Thymus (tissue), 11 donors: Measurements from ENCODE around the gene CAP2. TPM values are rescaled to one million over a fixed set of nuclear protein-coding genes. Genes with fewer than 3 reads are reported as not detected.

ENCODE experiments used
- DNase-seq, 9 donors: peaks; one replicate each; pipeline ENCODE4 v3.0.0-alpha.2; 2013; ENCODE audit warnings: low spot score in 9 of 9, low read depth in 6 of 9, missing footprints in 1 of 9
- H3K27ac ChIP-seq, 2 donors: one replicate each; pipeline ENCODE4 v1.5.1; 2013; ENCODE audit warnings: control low read depth in 1 of 2, low read depth in 1 of 2, low read length in 1 of 2, mild to moderate bottlenecking in 1 of 2, moderate library complexity in 1 of 2
- H3K27me3 ChIP-seq, 2 donors: one replicate each; pipeline ENCODE4 v1.5.1; 2013; ENCODE audit warnings: low read length in 1 of 2; ENCODE audit not compliant: control insufficient read depth in 2 of 2, insufficient read depth in 1 of 2
- H3K36me3 ChIP-seq, 2 donors: one replicate each; pipeline ENCODE4 v1.5.1; 2013; ENCODE audit warnings: low read length in 1 of 2, mild to moderate bottlenecking in 1 of 2, moderate library complexity in 1 of 2; ENCODE audit not compliant: control insufficient read depth in 2 of 2, insufficient read depth in 2 of 2
- H3K4me1 ChIP-seq, 2 donors: one replicate each; pipeline ENCODE4 v1.5.1; 2013; ENCODE audit warnings: low read length in 2 of 2; ENCODE audit not compliant: control insufficient read depth in 2 of 2, insufficient read depth in 2 of 2
- H3K4me3 ChIP-seq, 2 donors: one replicate each; pipeline ENCODE4 v1.5.1; 2013; ENCODE audit warnings: low read length in 2 of 2, control low read depth in 1 of 2, mild to moderate bottlenecking in 1 of 2
- H3K9me3 ChIP-seq, 2 donors: one replicate each; pipeline ENCODE4 v1.5.1; 2013; ENCODE audit warnings: low read length in 1 of 2, mild to moderate bottlenecking in 1 of 2; ENCODE audit not compliant: control insufficient read depth in 2 of 2, insufficient read depth in 1 of 2
- WGBS: extraction: QIAGEN DNeasy Blood & Tissue Kit; methylation state at CpG from one replicate; pipeline ENCODE4 v1.1.7; 2013; 5-methylcytosine and 5-hydroxymethylcytosine counted together
- polyA plus RNA-seq: library from polyadenylated mRNA; stranded (reverse); fragments of 200-250 nt; gene quantifications from one replicate; pipeline ENCODE4 v1.2.3, GENCODE V29; 2013
- total RNA-seq: library from RNA; stranded (reverse); fragments of 120-200 nt; gene quantifications from one replicate; pipeline ENCODE4 v1.2.4, GENCODE V29; 2013
- donor health status: healthy.

The CAP2 gene
- total and polyA plus RNA-seq, 2 donors: 1.6 to 4.9 TPM

DNA sequence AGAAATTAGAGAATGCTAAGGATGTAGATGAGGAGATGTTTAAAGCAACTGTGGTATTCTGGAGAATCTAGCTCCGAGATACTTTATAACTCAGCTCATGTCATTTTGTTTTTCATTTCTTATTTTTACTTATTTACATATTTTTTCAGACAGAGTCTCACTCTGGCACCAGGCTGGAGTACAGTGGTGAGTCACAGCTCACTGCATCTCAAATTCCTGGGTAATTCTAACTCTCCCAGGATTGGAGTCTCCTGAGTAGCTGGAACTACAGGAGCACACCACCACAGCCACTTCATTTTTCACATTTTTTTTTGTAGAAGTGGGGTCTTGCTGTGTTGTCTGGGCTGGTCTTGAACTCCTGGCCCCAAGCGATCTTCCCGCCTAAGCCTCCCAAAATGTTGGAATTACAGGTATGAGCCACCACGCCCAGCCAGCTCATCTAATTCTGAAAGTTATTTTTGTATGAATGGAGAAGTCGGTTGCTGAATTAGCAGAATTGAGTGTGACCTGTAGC, 112.4 kb downstream of the CAP2 start:
- H3K4me3 ChIP-seq: no peak overlapping the region
- H3K36me3 ChIP-seq: no peaks in the 10 kb centered on the region
- H3K27me3 ChIP-seq: no peaks in the 10 kb centered on the region
- no peak for DNase-seq
- no peaks in the 10 kb centered on the region for H3K4me1 ChIP-seq
- WGBS: 97% methylated on average over 5 of the region's 5 CpGs
- no peaks in the 10 kb centered on the region for H3K9me3 ChIP-seq
- H3K27ac ChIP-seq: no peak overlapping the region

DNA sequence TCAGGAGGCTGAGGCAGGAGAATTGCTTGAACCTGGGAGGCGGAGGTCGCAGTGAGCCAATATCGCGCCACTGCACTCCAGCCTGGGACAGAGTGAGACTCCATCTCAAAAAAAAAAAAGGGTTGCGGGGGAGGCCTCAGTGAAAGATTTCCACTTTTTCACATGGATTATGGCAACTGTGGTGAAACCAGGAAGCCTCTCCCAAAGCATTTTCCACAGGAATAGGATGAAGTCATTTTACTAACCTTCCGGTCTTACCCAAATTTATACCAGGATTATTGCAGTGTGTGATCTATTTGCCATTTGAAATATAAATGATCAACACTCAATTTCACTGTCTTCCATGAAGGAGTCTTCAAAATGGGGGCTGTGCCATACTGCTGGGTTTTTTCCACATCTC, 113.1 kb downstream of the CAP2 start:
- Histone ChIP-seq H3K4me1 (no peaks in the 10 kb centered on the region), H3K9me3 (no peaks in the 10 kb centered on the region), H3K27ac (no peak overlapping the region), H3K36me3 (no peaks in the 10 kb centered on the region), H3K27me3 (no peaks in the 10 kb centered on the region), H3K4me3 (no peak overlapping the region)
- 96% methylated on average over 6 of the region's 6 CpGs for WGBS
- DNase-seq: no peak

DNA sequence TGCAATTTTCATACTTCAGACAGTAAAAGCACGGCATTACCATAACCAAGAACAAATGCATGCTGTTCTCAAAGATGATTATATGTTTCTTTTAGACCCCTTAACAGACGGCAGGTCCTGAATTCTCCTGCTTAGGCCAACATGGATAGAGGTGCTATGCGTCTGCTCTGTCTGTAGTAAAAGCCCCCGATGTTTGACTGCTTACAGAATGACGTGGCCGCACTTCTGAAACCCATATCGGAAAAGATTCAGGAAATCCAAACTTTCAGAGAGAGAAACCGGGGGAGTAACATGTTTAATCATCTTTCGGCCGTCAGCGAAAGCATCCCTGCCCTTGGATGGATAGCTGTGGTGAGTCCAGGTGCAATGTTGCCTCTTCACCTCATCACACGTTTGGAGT, 113.6 kb downstream of the CAP2 start:
- Histone ChIP-seq H3K4me1 (no peaks in the 10 kb centered on the region), H3K27ac (no peak overlapping the region), H3K27me3 (no peaks in the 10 kb centered on the region), H3K4me3 (no peak overlapping the region), H3K9me3 (no peaks in the 10 kb centered on the region), H3K36me3 (no peaks in the 10 kb centered on the region)
- WGBS: 96% methylated on average over 12 of the region's 12 CpGs
- DNase-seq: no peak

DNA sequence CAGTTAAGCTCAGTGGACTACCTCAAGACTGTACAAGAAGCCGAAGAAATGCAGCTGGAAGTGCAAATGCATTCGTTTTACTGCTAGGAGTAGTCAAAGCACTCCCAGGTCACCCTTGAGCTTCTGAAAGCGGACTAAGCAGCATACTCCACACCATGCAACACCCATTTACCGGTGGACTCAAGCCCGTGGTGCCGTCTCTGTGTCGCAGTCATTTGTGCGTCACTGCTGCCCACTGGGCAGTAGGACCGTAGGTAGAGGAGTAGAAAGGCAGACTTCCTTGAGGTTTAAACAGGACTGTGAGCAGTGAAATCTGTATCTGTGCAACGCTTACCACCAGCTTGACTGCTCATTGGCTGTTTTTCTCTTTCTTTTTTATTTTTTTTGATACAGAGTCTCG, 117.7 kb downstream of the CAP2 start:
- no peaks in the 10 kb centered on the region for H3K9me3 ChIP-seq
- H3K27me3 ChIP-seq: no peaks in the 10 kb centered on the region
- no peaks in the 10 kb centered on the region for H3K36me3 ChIP-seq
- no peak for DNase-seq
- H3K4me3 ChIP-seq: no peak overlapping the region
- H3K4me1 ChIP-seq: no peaks in the 10 kb centered on the region
- 96% methylated on average over 11 of the region's 11 CpGs for WGBS
- H3K27ac ChIP-seq: no peak overlapping the region

DNA sequence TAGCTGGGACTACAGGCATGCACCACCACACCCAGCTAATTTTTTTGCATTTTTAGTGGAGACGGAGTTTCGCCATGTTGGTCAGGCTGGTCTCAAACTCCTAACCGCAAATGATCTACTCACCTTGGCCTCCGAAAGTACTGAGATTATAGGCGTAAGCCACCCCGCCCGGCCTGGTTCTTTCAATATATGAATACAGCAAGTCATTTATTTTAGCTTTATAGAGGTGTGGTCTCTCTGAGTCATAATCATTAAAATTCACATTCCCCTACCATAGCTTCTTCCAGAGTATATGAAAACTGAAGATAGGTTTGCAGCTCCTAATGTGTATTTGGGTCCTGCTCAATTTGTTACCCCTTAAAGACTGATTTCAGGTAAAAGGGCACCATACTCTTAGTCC, 118.2 kb downstream of the CAP2 start:
- Histone ChIP-seq H3K36me3 (no peaks in the 10 kb centered on the region), H3K9me3 (no peaks in the 10 kb centered on the region), H3K4me3 (no peak overlapping the region), H3K4me1 (no peaks in the 10 kb centered on the region), H3K27ac (no peak overlapping the region), H3K27me3 (no peaks in the 10 kb centered on the region)
- DNase-seq: no peak
- 97% methylated on average over 7 of the region's 7 CpGs for WGBS

DNA sequence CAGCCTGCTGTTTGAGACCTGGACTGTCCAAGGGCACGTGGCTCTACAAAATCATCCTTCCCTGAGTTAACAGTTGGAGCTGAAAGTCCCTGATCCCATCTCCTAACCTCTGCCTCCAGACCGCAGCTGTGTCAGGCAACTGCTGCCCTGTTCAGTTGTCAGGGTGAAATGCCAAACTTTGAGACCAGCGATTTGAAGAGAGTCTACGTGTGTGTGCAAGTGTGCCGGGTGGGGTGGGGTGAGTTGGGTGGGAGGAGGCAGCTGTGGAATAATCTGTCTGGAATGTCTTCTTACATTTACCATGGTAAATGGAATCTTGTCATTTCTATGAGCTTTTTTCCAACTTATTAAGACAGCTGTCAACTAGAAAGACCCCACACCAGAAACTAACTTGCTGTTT, 125.7 kb downstream of the CAP2 start:
- 93% methylated on average over 5 of the region's 5 CpGs for WGBS
- no peaks in the 10 kb centered on the region for H3K36me3 ChIP-seq
- DNase-seq: no peak
- no peak overlapping the region for H3K4me3 ChIP-seq
- no peaks in the 10 kb centered on the region for H3K4me1 ChIP-seq
- no peaks in the 10 kb centered on the region for H3K9me3 ChIP-seq
- no peak overlapping the region for H3K27ac ChIP-seq
- no peaks in the 10 kb centered on the region for H3K27me3 ChIP-seq

DNA sequence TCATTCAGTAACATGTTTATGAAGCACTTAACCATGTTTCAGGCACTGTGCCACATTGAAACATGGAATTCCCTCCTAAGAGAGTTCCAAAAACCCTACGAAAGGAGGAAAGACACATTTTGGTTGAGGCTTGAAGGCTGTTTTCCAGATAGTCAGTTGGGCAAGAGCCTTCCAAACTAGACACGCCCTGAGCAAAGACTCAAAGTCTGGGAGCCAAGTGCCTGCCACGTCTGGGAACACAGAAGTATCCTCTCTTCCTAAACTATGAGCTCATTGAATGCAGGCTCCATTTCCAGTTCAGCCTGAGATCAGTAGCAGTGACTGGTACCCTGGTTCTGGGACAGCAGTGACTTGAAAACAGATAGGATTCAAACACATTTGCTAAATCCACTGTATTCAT, 132.2 kb downstream of the CAP2 start:
- no peaks in the 10 kb centered on the region for H3K27me3 ChIP-seq
- 88% methylated on average over 3 of the region's 3 CpGs for WGBS
- H3K9me3 ChIP-seq: no peaks in the 10 kb centered on the region
- H3K36me3 ChIP-seq: no peaks in the 10 kb centered on the region
- no peak overlapping the region for H3K4me3 ChIP-seq
- DNase-seq: no peak
- H3K4me1 ChIP-seq: no peaks in the 10 kb centered on the region
- H3K27ac ChIP-seq: no peak overlapping the region

DNA sequence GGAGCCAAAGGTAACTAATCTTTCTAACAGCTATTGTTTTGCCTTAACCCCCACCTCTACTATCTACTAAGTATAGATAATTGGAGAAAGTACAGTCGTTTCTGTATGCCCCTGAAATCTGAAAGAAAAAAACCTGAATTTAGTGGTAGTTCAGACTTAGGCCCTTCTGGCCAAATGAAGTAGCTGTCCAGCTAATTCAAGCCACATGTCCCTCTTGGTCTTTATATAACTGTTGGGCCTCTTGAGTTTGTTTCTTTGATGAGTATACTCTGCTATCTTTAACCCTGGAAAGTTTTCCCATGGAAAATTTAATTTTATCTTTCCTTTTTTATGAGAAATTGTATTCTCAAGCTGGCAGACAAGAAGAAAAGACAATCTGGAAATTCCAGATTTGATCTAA, 133.7 kb downstream of the CAP2 start:
- no peaks in the 10 kb centered on the region for H3K27me3 ChIP-seq
- no peaks in the 10 kb centered on the region for H3K4me1 ChIP-seq
- no peaks in the 10 kb centered on the region for H3K9me3 ChIP-seq
- DNase-seq: no peak
- H3K36me3 ChIP-seq: no peaks in the 10 kb centered on the region
- 78% methylated on average over 1 of the region's 1 CpG for WGBS
- no peak overlapping the region for H3K27ac ChIP-seq
- no peak overlapping the region for H3K4me3 ChIP-seq

DNA sequence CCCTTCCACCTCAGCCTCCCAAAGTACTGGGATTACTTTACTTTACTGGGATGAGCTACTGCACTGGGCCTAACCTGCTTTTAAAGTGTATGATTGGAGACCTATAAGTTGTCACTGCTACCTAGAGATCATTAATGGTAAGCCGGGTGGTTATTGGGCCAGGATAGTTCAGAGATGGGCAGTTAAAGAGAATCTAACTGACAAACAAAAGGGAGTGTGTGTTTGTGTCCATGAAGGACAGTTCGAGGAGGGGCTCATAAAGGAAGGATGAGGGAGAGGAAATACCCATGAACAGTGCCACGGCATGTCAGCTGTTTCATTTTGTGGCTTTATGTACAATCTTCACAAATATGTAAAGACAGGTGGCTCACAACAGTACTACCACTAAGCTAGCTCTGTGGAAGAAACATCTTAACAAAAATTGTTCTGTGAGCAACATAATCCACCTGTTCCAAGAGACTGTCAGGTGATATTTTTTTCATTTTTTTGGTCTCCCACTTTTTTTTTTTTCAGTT, 137.0 kb downstream of the CAP2 start:
- Histone ChIP-seq H3K27me3 (no peaks in the 10 kb centered on the region), H3K4me1 (no peaks in the 10 kb centered on the region), H3K4me3 (no peak overlapping the region), H3K27ac (no peak overlapping the region), H3K36me3 (no peaks in the 10 kb centered on the region), H3K9me3 (no peaks in the 10 kb centered on the region)
- no peak for DNase-seq
- WGBS: 61% methylated on average over 3 of the region's 3 CpGs

DNA sequence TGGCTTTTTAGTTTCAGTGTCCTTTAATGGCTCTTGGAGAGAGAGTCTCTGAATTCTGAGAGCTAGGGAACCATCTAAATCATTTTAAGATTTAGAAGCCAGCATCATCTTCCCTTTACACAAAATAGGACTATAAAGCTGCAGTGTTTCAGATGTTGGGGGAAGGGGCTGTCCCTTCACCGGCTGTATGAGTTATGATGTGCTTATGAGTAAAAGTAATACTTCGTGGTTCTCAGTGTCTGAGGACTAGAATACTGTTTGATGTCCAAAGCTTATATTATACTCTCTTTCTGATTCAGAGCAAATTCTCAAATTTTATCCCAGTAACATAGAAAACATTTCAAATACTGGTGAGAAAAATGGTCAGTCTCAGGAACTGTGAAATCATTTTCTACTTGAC, 143.2 kb downstream of the CAP2 start:
- no peak overlapping the region for H3K27ac ChIP-seq
- 74% methylated on average over 2 of the region's 2 CpGs for WGBS
- H3K36me3 ChIP-seq: no peaks in the 10 kb centered on the region
- DNase-seq: no peak
- H3K27me3 ChIP-seq: no peaks in the 10 kb centered on the region
- H3K4me1 ChIP-seq: no peaks in the 10 kb centered on the region
- H3K9me3 ChIP-seq: no peaks in the 10 kb centered on the region
- H3K4me3 ChIP-seq: no peak overlapping the region
